ENCODE data around the gene EMB.
"Not testable (repeated sequence)": the region's sequence is repeated elsewhere in the genome, so short reads cannot be mapped to it uniquely, and the experiment has no call there.

Gene EMB
- long read RNA-seq, full-length matches to known transcripts: 59 of 68 reads
- long read RNA-seq, partial matches to known transcripts: 4 of 68 reads
- long read RNA-seq, other reads (novel, unspliced or antisense): 5 of 68 reads

- TF ChIP-seq CTCF (IDR thresholded peaks at IDR 0.05; ENCODE audit: insufficient read depth, low read length) (peak; percentile 17), GABPA (IDR thresholded peaks at IDR 0.05; ENCODE audit: low read depth) (peak; percentile 70), SPI1 (IDR thresholded peaks at IDR 0.05; ENCODE audit: borderline replicate concordance, low read depth) (no peak; the same call in 1 of the 2 replicates), POLR2AphosphoS5 (IDR thresholded peaks at IDR 0.05; ENCODE audit: low read depth) (peak; percentile 65), REST (IDR thresholded peaks at IDR 0.05; ENCODE audit: insufficient replicate concordance, low read depth) (no peak)
- DNase-seq (ENCODE audit: low read depth in 1 of 2, low spot score in 1 of 2): peak; percentile 50 to 84
- Histone ChIP-seq H3K27me3 (ENCODE audit: insufficient read depth, poor library complexity, severe bottlenecking) (no peaks in the 10 kb centered on the region), H3K4me3 (replicated peaks; ENCODE audit: insufficient read depth, low read length) (peak within 1 kb of the TSS; percentile 56), H3K27ac (replicated peaks) (peak within 1 kb of the TSS; percentile 90)
Observed at GRCh38 chr5:50440651-50441492, at the start of gene EMB. Gene EMB (minus strand): TSS chr5:50441288. CDS start chr5:50441151, 137 bp downstream.

- not testable (repeated sequence) for H3K27ac ChIP-seq (replicated peaks); H3K4me3 ChIP-seq (replicated peaks; ENCODE audit: insufficient read depth, low read length); H3K27me3 ChIP-seq (ENCODE audit: insufficient read depth, poor library complexity, severe bottlenecking); DNase-seq (ENCODE audit: low read depth in 1 of 2, low spot score in 1 of 2)
Observed at GRCh38 chr5:50489491-50489890, 48.4 kb upstream of the EMB start.

GRCh38 chr5:50478790-50479189 is 37.7 kb upstream of the EMB start:
- H3K27ac ChIP-seq (replicated peaks); DNase-seq (ENCODE audit: low read depth in 1 of 2, low spot score in 1 of 2); H3K4me3 ChIP-seq (replicated peaks; ENCODE audit: insufficient read depth, low read length); H3K27me3 ChIP-seq (ENCODE audit: insufficient read depth, poor library complexity, severe bottlenecking): not testable (repeated sequence)

GRCh38 chr5:50476549-50476948 is 35.5 kb upstream of the EMB start:
- DNase-seq (ENCODE audit: low read depth in 1 of 2, low spot score in 1 of 2): no peak
- H3K27ac ChIP-seq (replicated peaks): no peak overlapping the region
- TF ChIP-seq SPI1 (IDR thresholded peaks at IDR 0.05; ENCODE audit: borderline replicate concordance, low read depth) (no peak), POLR2AphosphoS5 (IDR thresholded peaks at IDR 0.05; ENCODE audit: low read depth) (no peak)
- no peaks in the 10 kb centered on the region for H3K27me3 ChIP-seq (ENCODE audit: insufficient read depth, poor library complexity, severe bottlenecking)
- no peak overlapping the region for H3K4me3 ChIP-seq (replicated peaks; ENCODE audit: insufficient read depth, low read length)

GRCh38 chr5:50465015-50465414 is 23.9 kb upstream of the EMB start:
- not testable (repeated sequence) for DNase-seq (ENCODE audit: low read depth in 1 of 2, low spot score in 1 of 2); H3K27me3 ChIP-seq (ENCODE audit: insufficient read depth, poor library complexity, severe bottlenecking); H3K27ac ChIP-seq (replicated peaks); H3K4me3 ChIP-seq (replicated peaks; ENCODE audit: insufficient read depth, low read length)

GRCh38 chr5:50463726-50464125 is 22.6 kb upstream of the EMB start:
- no peak for TF ChIP-seq GABPA (IDR thresholded peaks at IDR 0.05; ENCODE audit: low read depth)
- TF ChIP-seq POLR2AphosphoS5 (IDR thresholded peaks at IDR 0.05; ENCODE audit: low read depth): no peak
- no peak for TF ChIP-seq CTCF (IDR thresholded peaks at IDR 0.05; ENCODE audit: insufficient read depth, low read length)
- no peak for TF ChIP-seq REST (IDR thresholded peaks at IDR 0.05; ENCODE audit: insufficient replicate concordance, low read depth)
- no peak for TF ChIP-seq SPI1 (IDR thresholded peaks at IDR 0.05; ENCODE audit: borderline replicate concordance, low read depth)
- DNase-seq (ENCODE audit: low read depth in 1 of 2, low spot score in 1 of 2): no peak
- no peaks in the 10 kb centered on the region for H3K27me3 ChIP-seq (ENCODE audit: insufficient read depth, poor library complexity, severe bottlenecking)
- H3K27ac ChIP-seq (replicated peaks): no peak overlapping the region
- no peak overlapping the region for H3K4me3 ChIP-seq (replicated peaks; ENCODE audit: insufficient read depth, low read length)
